ENCODE results near the gene LZTS3.

The LZTS3 gene

GRCh38 chr20:3161316-3162079 lies 11.9 kb downstream of the LZTS3 start:
- Histone ChIP-seq H3K9ac (ENCODE audit: low read length) (no peak overlapping the region), H3K27ac (ENCODE audit: low read length) (no peak overlapping the region), H3K4me1 (ENCODE audit: low read length) (peaks cover 17% of the 10 kb centered on the region), H3K36me3 (replicated peaks; ENCODE audit: low read depth, low read length) (peaks cover 3% of the 10 kb centered on the region), H3K27me3 (ENCODE audit: low read depth, low read length) (no peaks in the 10 kb centered on the region), H2AFZ (ENCODE audit: low read depth, low read length) (no peak overlapping the region), H3K79me2 (ENCODE audit: low read length) (peaks cover 36% of the 10 kb centered on the region), H3K9me3 (ENCODE audit: insufficient read depth, low read length) (no peaks in the 10 kb centered on the region), H3K4me2 (ENCODE audit: low read length) (no peak overlapping the region), H4K20me1 (ENCODE audit: insufficient read depth, low read length) (peaks cover 23% of the 10 kb centered on the region), H3K4me3 (ENCODE audit: low read length) (no peak overlapping the region)
- no peak for TF ChIP-seq EZH2phosphoT487 (IDR thresholded peaks at IDR 0.05; ENCODE audit: low read depth)

GRCh38 chr20:3160418-3160817 lies 12.9 kb downstream of the LZTS3 start:
- Histone ChIP-seq H3K4me3 (ENCODE audit: low read length) (peak overlapping the region; percentile 81), H2AFZ (ENCODE audit: low read depth, low read length) (no peak overlapping the region), H3K9me3 (ENCODE audit: insufficient read depth, low read length) (no peaks in the 10 kb centered on the region), H3K9ac (ENCODE audit: low read length) (peak overlapping the region; percentile 85), H3K27me3 (ENCODE audit: low read depth, low read length) (no peaks in the 10 kb centered on the region), H3K4me2 (ENCODE audit: low read length) (peak overlapping the region; percentile 99), H4K20me1 (ENCODE audit: insufficient read depth, low read length) (peaks cover 30% of the 10 kb centered on the region), H3K79me2 (ENCODE audit: low read length) (peaks cover 47% of the 10 kb centered on the region), H3K36me3 (replicated peaks; ENCODE audit: low read depth, low read length) (peaks cover 7% of the 10 kb centered on the region), H3K4me1 (ENCODE audit: low read length) (peaks cover 20% of the 10 kb centered on the region), H3K27ac (ENCODE audit: low read length) (no peak overlapping the region)
- TF ChIP-seq EZH2phosphoT487 (IDR thresholded peaks at IDR 0.05; ENCODE audit: low read depth): no peak
- TF ChIP-seq CTCF (IDR thresholded peaks at IDR 0.05; ENCODE audit: low read depth, low read length): no peak

GRCh38 chr20:3158968-3159431 lies 14.3 kb downstream of the LZTS3 start:
- peaks cover 10% of the 10 kb centered on the region for H3K36me3 ChIP-seq (replicated peaks; ENCODE audit: low read depth, low read length)
- peak overlapping the region; percentile 81 for H3K4me3 ChIP-seq (ENCODE audit: low read length)
- H2AFZ ChIP-seq (ENCODE audit: low read depth, low read length): no peak overlapping the region
- H3K27ac ChIP-seq (ENCODE audit: low read length): peak overlapping the region; percentile 52
- H4K20me1 ChIP-seq (ENCODE audit: insufficient read depth, low read length): peaks cover 34% of the 10 kb centered on the region
- H3K9ac ChIP-seq (ENCODE audit: low read length): peak overlapping the region; percentile 85
- H3K4me1 ChIP-seq (ENCODE audit: low read length): peaks cover 20% of the 10 kb centered on the region
- no peak for TF ChIP-seq EZH2phosphoT487 (IDR thresholded peaks at IDR 0.05; ENCODE audit: low read depth)
- no peak for TF ChIP-seq CTCF (IDR thresholded peaks at IDR 0.05; ENCODE audit: low read depth, low read length)
- peak overlapping the region; percentile 99 for H3K4me2 ChIP-seq (ENCODE audit: low read length)
- H3K9me3 ChIP-seq (ENCODE audit: insufficient read depth, low read length): no peaks in the 10 kb centered on the region
- H3K79me2 ChIP-seq (ENCODE audit: low read length): peaks cover 61% of the 10 kb centered on the region
- no peaks in the 10 kb centered on the region for H3K27me3 ChIP-seq (ENCODE audit: low read depth, low read length)

GRCh38 chr20:3157817-3158216 lies 15.5 kb downstream of the LZTS3 start:
- Histone ChIP-seq H3K9ac (ENCODE audit: low read length) (peak overlapping the region; percentile 85), H3K4me1 (ENCODE audit: low read length) (peaks cover 20% of the 10 kb centered on the region), H3K79me2 (ENCODE audit: low read length) (peaks cover 72% of the 10 kb centered on the region), H3K9me3 (ENCODE audit: insufficient read depth, low read length) (no peaks in the 10 kb centered on the region), H3K27me3 (ENCODE audit: low read depth, low read length) (no peaks in the 10 kb centered on the region), H3K36me3 (replicated peaks; ENCODE audit: low read depth, low read length) (peaks cover 17% of the 10 kb centered on the region), H3K27ac (ENCODE audit: low read length) (peak overlapping the region; percentile 84), H3K4me2 (ENCODE audit: low read length) (peak overlapping the region; percentile 99), H3K4me3 (ENCODE audit: low read length) (peak overlapping the region; percentile 81), H4K20me1 (ENCODE audit: insufficient read depth, low read length) (peaks cover 44% of the 10 kb centered on the region), H2AFZ (ENCODE audit: low read depth, low read length) (no peak overlapping the region)
- TF ChIP-seq CTCF (IDR thresholded peaks at IDR 0.05; ENCODE audit: low read depth, low read length) (no peak), EZH2phosphoT487 (IDR thresholded peaks at IDR 0.05; ENCODE audit: low read depth) (no peak)

Data from OCI-LY3 (cell line).